GM06990 (cell line): Measurements from ENCODE around the gene DERL3.

ENCODE experiments used
- DNase-seq: peaks from one replicate; pipeline ENCODE4 v3.0.0-alpha.2; 2011; ENCODE audit not compliant: insufficient read length; ENCODE audit errors: extremely low read depth
- H3K27me3 ChIP-seq: replicated peaks from 2 replicates; pipeline ENCODE4 v1.6.0; 2011; ENCODE audit warnings: low read length; ENCODE audit not compliant: control insufficient read depth, insufficient read depth
- H3K36me3 ChIP-seq: 2 replicates; pipeline ENCODE4 v1.5.1; 2011; ENCODE audit warnings: low read length; ENCODE audit not compliant: control insufficient read depth, insufficient read depth
- H3K4me3 ChIP-seq: replicated peaks from 2 replicates; pipeline ENCODE4 v1.5.1; 2011; ENCODE audit warnings: low read depth, mild to moderate bottlenecking, control low read depth, low read length
- CTCF ChIP-seq: IDR thresholded peaks from 2 replicates; pipeline ENCODE4 v1.5.1; 2011; ENCODE audit warnings: low read length, control low read depth, mild to moderate bottlenecking, inconsistent platforms; ENCODE audit not compliant: insufficient read depth, poor library complexity, severe bottlenecking

Gene DERL3

GRCh38 chr22:23834793-23835483 is 3.9 kb downstream of the DERL3 start:
- Histone ChIP-seq H3K27me3 (no peaks in the 10 kb centered on the region), H3K4me3 (no peak overlapping the region), H3K36me3 (peaks cover 39% of the 10 kb centered on the region)
- no peak for DNase-seq
- TF ChIP-seq CTCF, result no peak

DNA sequence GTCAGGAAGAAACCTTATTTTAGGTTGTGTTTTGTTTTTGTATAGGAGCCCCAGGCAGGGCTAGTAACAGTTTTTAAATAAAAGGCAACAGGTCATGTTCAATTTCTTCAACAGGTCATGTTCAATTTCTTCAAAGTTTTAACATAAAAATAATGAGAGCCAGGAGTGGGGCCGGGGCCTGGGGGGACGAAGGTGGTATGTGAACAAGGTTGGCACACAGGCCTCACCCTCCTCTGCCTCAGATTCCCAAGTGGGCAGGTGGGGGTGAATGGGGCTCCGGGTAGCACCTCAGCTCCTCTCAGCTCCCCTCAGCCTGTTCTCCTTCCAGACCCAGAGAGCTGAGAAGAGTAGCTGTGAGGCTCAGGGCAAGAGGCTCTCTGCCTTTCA is 4.4 kb downstream of the DERL3 start:
- no peak for DNase-seq
- H3K4me3 ChIP-seq, result no peak overlapping the region
- no peak for TF ChIP-seq CTCF
- H3K27me3 ChIP-seq, result no peaks in the 10 kb centered on the region
- H3K36me3 ChIP-seq, result peaks cover 39% of the 10 kb centered on the region

DNA sequence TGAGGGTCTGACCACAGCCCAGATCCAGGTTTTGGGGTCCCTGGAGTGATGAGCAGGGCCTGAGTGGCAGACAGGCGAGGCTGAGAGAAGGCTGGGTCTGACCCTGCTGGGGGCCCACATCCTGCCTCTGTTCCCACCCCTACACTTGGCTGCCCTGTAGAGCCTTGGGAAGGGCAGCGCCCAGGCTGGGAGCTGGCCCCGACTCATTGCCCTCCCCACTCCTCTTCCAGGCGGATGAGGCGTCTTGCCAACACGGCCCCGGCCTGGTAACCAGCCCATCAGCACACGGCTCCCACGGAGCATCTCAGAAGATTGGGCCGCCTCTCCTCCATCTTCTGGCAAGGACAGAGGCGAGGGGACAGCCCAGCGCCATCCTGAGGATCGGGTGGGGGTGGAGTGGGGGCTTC is 4.9 kb downstream of the DERL3 start:
- Histone ChIP-seq H3K4me3 (no peak overlapping the region), H3K27me3 (no peaks in the 10 kb centered on the region), H3K36me3 (peaks cover 43% of the 10 kb centered on the region)
- DNase-seq, result no peak
- no peak for TF ChIP-seq CTCF

GRCh38 chr22:23833017-23833751 is 5.6 kb downstream of the DERL3 start:
- H3K4me3 ChIP-seq, result no peak overlapping the region
- H3K27me3 ChIP-seq, result no peaks in the 10 kb centered on the region
- H3K36me3 ChIP-seq, result peaks cover 43% of the 10 kb centered on the region
- TF ChIP-seq CTCF, result peak; percentile 5
- DNase-seq, result no peak

GRCh38 chr22:23832226-23833016 is 6.4 kb downstream of the DERL3 start:
- H3K4me3 ChIP-seq, result no peak overlapping the region
- H3K36me3 ChIP-seq, result peaks cover 42% of the 10 kb centered on the region
- no peak for TF ChIP-seq CTCF

More at GRCh38 chr22:23832226-23833016, 6.4 kb downstream of the DERL3 start:
- no peak for DNase-seq
- no peaks in the 10 kb centered on the region for H3K27me3 ChIP-seq
